LNCaP clone FGC (cell line): ENCODE measurements around the gene LEFTY1.

Experiments
- DNase-seq: peaks from one replicate; pipeline ENCODE4 v3.0.0-alpha.2; 2011; ENCODE audit warnings: low read depth
- H3K4me3 ChIP-seq: 2 replicates; pipeline ENCODE4 v1.5.1; 2011; ENCODE audit warnings: mild to moderate bottlenecking, low read depth, low read length, control low read depth
- CTCF ChIP-seq: IDR thresholded peaks from 2 replicates; pipeline ENCODE4 v1.5.1; 2012; ENCODE audit warnings: mild to moderate bottlenecking; ENCODE audit not compliant: control insufficient read depth, insufficient read depth; ENCODE audit errors: extremely low read depth

The LEFTY1 gene

GRCh38 chr1:225862581-225862950 is 26.4 kb downstream of the LEFTY1 start:
- DNase-seq: no peak
- no peak overlapping the region for H3K4me3 ChIP-seq
- no peak for TF ChIP-seq CTCF

GRCh38 chr1:225861834-225862580 is 26.9 kb downstream of the LEFTY1 start:
- no peak for DNase-seq
- TF ChIP-seq CTCF: no peak
- H3K4me3 ChIP-seq: no peak overlapping the region

- TF ChIP-seq CTCF: no peak
- no peak for DNase-seq
- H3K4me3 ChIP-seq: no peak overlapping the region
These were observed 28.0 kb downstream of the LEFTY1 start for GRCh38 chr1:225860876-225861441.

- H3K4me3 ChIP-seq: no peak overlapping the region
- TF ChIP-seq CTCF: no peak
- no peak for DNase-seq
These were observed 28.8 kb downstream of the LEFTY1 start for GRCh38 chr1:225860107-225860506.

- TF ChIP-seq CTCF: no peak
- no peak overlapping the region for H3K4me3 ChIP-seq
- no peak for DNase-seq
These were observed 29.8 kb downstream of the LEFTY1 start for GRCh38 chr1:225859151-225859550.

GRCh38 chr1:225857256-225857655 is 31.7 kb downstream of the LEFTY1 start:
- no peak for DNase-seq
- H3K4me3 ChIP-seq: no peak overlapping the region
- no peak for TF ChIP-seq CTCF
